H1 (cell line): Measurements from ENCODE around the gene RNASE13. TPM values are rescaled to one million over a fixed set of nuclear protein-coding genes. Genes with fewer than 3 reads are reported as not detected.

Experiments used
- CHD1 ChIP-seq: IDR thresholded peaks from 2 replicates; pipeline ENCODE4 v1.6.1; 2012; ENCODE audit warnings: low read depth, low read length, improper control_type of control experiment
- CTBP2 ChIP-seq: IDR thresholded peaks from 2 replicates; pipeline ENCODE4 v1.7.0; 2011; ENCODE audit warnings: borderline replicate concordance, mild to moderate bottlenecking, moderate library complexity, mixed read lengths, low read length; ENCODE audit not compliant: insufficient read depth, insufficient read length
- EGR1 ChIP-seq: IDR thresholded peaks from 2 replicates; pipeline ENCODE4 v1.6.1; 2011; ENCODE audit warnings: low read depth, low read length, borderline replicate concordance
- JUND ChIP-seq: IDR thresholded peaks from 2 replicates; pipeline ENCODE4 v1.6.1; 2011; ENCODE audit warnings: mild to moderate bottlenecking, improper control_type of control experiment, low read length
- KDM4A ChIP-seq: IDR thresholded peaks from one replicate; pipeline ENCODE4 v1.7.1; 2012; ENCODE audit warnings: low read depth, mild to moderate bottlenecking, moderate library complexity, low read length, inconsistent platforms; ENCODE audit not compliant: severe bottlenecking
- POLR2A ChIP-seq, 2 experiments: IDR thresholded peaks; 1 replicate in 1 of 2; 2 replicates in 1 of 2; pipeline ENCODE4 v1.6.1; 2011; ENCODE audit warnings: low read depth in 2 of 2, low read length in 2 of 2, mild to moderate bottlenecking in 2 of 2; ENCODE audit errors: control extremely low read depth in 1 of 2
- polyA plus RNA-seq, 7 experiments: library from polyadenylated mRNA; depleted of rRNA in 3 of 7; stranded (reverse) in 5 of 7; unstranded in 2 of 7; fragments of >200 nt in 5 of 7; fragments of 200-250 nt in 2 of 7; gene quantifications; 1 replicate in 5 of 7; 2 replicates in 1 of 7; 4 replicates in 1 of 7; pipeline versions ENCODE4 v1.2.1 to v1.2.3, GENCODE V29; 2011 to 2013; ENCODE audit warnings: missing spikeins in 2 of 7, mixed read lengths in 2 of 7
- total RNA-seq: library from RNA; stranded (reverse); fragmentation: NEBNext Ultra II Directional; extraction: Animal tissue kit (Norgen Biotek cat#: 25700); gene quantifications from 2 replicates; pipeline ENCODE4 v1.2.1, GENCODE V29; 2021
- TF ChIP-seq, protein P1 (sequence below), 3 experiments: IDR thresholded peaks; 1 replicate in 2 of 3; 2 replicates in 1 of 3; pipeline versions ENCODE4 v1.5.1 to v1.6.1; 2011; ENCODE audit warnings: low read length in 3 of 3, mild to moderate bottlenecking in 3 of 3, inconsistent platforms in 2 of 3, low read depth in 1 of 3, moderate library complexity in 1 of 3; ENCODE audit not compliant: insufficient read depth in 1 of 3; ENCODE audit errors: control extremely low read depth in 1 of 3

Gene RNASE13
- total and polyA plus RNA-seq, 2 of the 8 experiments (the other 6 are each of a cell fraction or from before 2014, with no cell fraction given): not detected

DNA sequence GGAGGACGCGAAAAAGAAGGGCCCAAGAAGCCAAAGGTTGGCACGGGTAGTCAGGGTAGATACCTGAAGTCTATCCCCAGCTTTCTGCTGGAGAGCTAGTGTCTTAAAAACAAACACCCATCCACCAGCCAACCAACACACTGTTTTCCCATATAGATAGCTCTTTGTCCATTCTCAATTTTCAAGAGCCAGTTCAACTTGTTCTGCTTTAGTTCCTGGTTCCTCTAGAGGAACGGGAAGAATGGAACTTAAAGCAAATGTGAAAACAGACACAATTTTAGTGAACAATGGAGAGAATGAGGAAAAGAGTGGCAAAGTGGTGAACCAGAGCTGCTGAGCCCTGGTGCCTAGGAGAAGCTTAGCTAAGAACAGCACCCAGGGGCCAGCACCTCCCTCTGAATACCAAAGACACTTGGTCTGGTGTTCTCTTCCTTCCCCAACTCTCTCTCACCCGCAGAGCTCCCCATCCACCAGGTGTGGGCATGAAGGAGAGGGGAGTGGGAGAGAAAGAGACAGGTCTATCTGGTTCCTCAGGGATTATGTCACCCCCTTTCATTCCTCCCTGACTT lies 13.5 kb downstream of the RNASE13 start (continued):
- TF ChIP-seq, protein P1, sequence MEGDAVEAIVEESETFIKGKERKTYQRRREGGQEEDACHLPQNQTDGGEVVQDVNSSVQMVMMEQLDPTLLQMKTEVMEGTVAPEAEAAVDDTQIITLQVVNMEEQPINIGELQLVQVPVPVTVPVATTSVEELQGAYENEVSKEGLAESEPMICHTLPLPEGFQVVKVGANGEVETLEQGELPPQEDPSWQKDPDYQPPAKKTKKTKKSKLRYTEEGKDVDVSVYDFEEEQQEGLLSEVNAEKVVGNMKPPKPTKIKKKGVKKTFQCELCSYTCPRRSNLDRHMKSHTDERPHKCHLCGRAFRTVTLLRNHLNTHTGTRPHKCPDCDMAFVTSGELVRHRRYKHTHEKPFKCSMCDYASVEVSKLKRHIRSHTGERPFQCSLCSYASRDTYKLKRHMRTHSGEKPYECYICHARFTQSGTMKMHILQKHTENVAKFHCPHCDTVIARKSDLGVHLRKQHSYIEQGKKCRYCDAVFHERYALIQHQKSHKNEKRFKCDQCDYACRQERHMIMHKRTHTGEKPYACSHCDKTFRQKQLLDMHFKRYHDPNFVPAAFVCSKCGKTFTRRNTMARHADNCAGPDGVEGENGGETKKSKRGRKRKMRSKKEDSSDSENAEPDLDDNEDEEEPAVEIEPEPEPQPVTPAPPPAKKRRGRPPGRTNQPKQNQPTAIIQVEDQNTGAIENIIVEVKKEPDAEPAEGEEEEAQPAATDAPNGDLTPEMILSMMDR (IDR thresholded peaks at IDR 0.05; ENCODE audit: control extremely low read depth in 1 of 3, insufficient read depth in 1 of 3, low read depth in 1 of 3, low read length in 3 of 3): no peak
- TF ChIP-seq POLR2A (IDR thresholded peaks at IDR 0.05; ENCODE audit: control extremely low read depth in 1 of 2, low read depth in 2 of 2, low read length in 2 of 2): no peak
- TF ChIP-seq KDM4A: no peak
- no peak for TF ChIP-seq CHD1
- TF ChIP-seq EGR1: no peak
- no peak for TF ChIP-seq CTBP2
- TF ChIP-seq JUND: no peak
